Loucy (cell line): Measurements from ENCODE around the gene SNTB2.

Experiments
- EZH2phosphoT487 ChIP-seq: fragments of 200-600 bp; IDR thresholded peaks from 2 replicates; pipeline ENCODE4 v1.6.1; 2018; ENCODE audit warnings: antibody characterized with exemption, mild to moderate bottlenecking, moderate library complexity, borderline replicate concordance
- TF ChIP-seq, protein P1 (sequence below): fragments of 200-600 bp; sonication (generic); conservative IDR thresholded peaks from 2 replicates; pipeline ENCODE4 v1.5.1; 2014; ENCODE audit warnings: mild to moderate bottlenecking, antibody characterized with exemption, low read length

GRCh38 chr16:69325784-69326171, 138.8 kb downstream of the SNTB2 start:
- TF ChIP-seq, protein P1, sequence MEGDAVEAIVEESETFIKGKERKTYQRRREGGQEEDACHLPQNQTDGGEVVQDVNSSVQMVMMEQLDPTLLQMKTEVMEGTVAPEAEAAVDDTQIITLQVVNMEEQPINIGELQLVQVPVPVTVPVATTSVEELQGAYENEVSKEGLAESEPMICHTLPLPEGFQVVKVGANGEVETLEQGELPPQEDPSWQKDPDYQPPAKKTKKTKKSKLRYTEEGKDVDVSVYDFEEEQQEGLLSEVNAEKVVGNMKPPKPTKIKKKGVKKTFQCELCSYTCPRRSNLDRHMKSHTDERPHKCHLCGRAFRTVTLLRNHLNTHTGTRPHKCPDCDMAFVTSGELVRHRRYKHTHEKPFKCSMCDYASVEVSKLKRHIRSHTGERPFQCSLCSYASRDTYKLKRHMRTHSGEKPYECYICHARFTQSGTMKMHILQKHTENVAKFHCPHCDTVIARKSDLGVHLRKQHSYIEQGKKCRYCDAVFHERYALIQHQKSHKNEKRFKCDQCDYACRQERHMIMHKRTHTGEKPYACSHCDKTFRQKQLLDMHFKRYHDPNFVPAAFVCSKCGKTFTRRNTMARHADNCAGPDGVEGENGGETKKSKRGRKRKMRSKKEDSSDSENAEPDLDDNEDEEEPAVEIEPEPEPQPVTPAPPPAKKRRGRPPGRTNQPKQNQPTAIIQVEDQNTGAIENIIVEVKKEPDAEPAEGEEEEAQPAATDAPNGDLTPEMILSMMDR = no peak
- no peak for TF ChIP-seq EZH2phosphoT487
